Mucosa of descending colon (tissue), 3 donors: ENCODE results near the gene KCTD8. TPM values are rescaled to one million over a fixed set of nuclear protein-coding genes. Genes with fewer than 3 reads are reported as not detected.

ENCODE experiments used
- ATAC-seq: fragments of 200-7000 bp; cut with Tn5 transposase; one replicate; pipeline ENCODE4 v1.9.1; 2020; ENCODE audit warnings: mild to moderate bottlenecking, moderate library complexity
- DNase-seq, 3 donors: peaks; one replicate each; pipeline ENCODE4 v3.0.0-alpha.2; 2020
- H3K36me3 ChIP-seq: fragments of 200-600 bp; one replicate; pipeline ENCODE4 v1.8.0; 2021; ENCODE audit warnings: low read depth, mild to moderate bottlenecking
- H3K4me1 ChIP-seq: fragments of 200-600 bp; one replicate; pipeline ENCODE4 v1.8.0; 2021; ENCODE audit warnings: low read depth, mild to moderate bottlenecking
- H3K4me3 ChIP-seq: fragments of 200-600 bp; one replicate; pipeline ENCODE4 v1.8.0; 2021; ENCODE audit warnings: mild to moderate bottlenecking
- H3K9me3 ChIP-seq: fragments of 200-600 bp; one replicate; pipeline ENCODE4 v1.8.0; 2021; ENCODE audit warnings: mild to moderate bottlenecking
- intact Hi-C, 2 donors: fragments of 100-400 bp; cut with DNase I in 1 of 2; cut with micrococcal nuclease in 1 of 2; formaldehyde crosslinking; loops; one replicate each; pipeline versions ENCODE4 v1.11.0 to v1.11.1; 2022; cut with DNase I, micrococcal nuclease
- total RNA-seq, 3 donors: library from RNA; stranded (reverse); fragmentation: NEBNext Ultra II Directional in 2 of 3; extraction: Animal tissue kit (Norgen Biotek cat#: 25700) in 2 of 3; gene quantifications; one replicate each; pipeline versions ENCODE4 v1.2.1 to v1.2.4, GENCODE V29; 2021 to 2023
- TF ChIP-seq, protein P1 (sequence below): fragments of 200-600 bp; IDR thresholded peaks from one replicate; pipeline ENCODE4 v1.8.0; 2022; ENCODE audit warnings: antibody characterized with exemption, mild to moderate bottlenecking
- donor health status: DM: no; HTN: no; CAD: no; lungs with moderate emphysema.
- donor health status: DM: no; HTN: no; CAD: no.
- donor health status: DM: no; HTN: yes; CAD: no.

The KCTD8 gene
- total RNA-seq, 3 donors from 2014 or later: 0.12 to 0.54 TPM; not detected in 1

DNA sequence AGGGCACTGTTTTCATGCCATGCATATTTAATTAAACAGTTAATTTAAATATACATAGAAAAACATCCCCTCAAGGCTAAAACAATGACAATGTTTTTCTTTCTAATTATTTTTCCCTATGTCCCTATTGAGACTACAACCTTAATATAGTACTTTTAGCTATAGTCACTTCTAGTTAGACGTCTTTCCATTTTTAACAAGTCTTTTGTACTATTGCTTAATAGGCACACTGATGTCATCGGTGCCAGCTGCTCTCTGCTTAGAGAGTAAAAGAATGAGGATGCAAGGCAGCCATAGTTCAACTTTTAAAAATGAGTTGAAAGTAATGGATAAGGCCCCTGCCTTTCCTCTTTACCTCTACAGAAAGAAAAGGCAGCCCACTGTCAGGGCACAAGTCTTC, 191.1 kb downstream of the KCTD8 start:
- Histone ChIP-seq H3K9me3 (peaks cover 16% of the 10 kb centered on the region), H3K36me3 (no peaks in the 10 kb centered on the region), H3K4me1 (no peaks in the 10 kb centered on the region), H3K4me3 (no peak overlapping the region)
- no peak for ATAC-seq
- no peak for DNase-seq
- intact Hi-C loops: no loop called here
- TF ChIP-seq, protein P1, sequence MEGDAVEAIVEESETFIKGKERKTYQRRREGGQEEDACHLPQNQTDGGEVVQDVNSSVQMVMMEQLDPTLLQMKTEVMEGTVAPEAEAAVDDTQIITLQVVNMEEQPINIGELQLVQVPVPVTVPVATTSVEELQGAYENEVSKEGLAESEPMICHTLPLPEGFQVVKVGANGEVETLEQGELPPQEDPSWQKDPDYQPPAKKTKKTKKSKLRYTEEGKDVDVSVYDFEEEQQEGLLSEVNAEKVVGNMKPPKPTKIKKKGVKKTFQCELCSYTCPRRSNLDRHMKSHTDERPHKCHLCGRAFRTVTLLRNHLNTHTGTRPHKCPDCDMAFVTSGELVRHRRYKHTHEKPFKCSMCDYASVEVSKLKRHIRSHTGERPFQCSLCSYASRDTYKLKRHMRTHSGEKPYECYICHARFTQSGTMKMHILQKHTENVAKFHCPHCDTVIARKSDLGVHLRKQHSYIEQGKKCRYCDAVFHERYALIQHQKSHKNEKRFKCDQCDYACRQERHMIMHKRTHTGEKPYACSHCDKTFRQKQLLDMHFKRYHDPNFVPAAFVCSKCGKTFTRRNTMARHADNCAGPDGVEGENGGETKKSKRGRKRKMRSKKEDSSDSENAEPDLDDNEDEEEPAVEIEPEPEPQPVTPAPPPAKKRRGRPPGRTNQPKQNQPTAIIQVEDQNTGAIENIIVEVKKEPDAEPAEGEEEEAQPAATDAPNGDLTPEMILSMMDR: no peak

DNA sequence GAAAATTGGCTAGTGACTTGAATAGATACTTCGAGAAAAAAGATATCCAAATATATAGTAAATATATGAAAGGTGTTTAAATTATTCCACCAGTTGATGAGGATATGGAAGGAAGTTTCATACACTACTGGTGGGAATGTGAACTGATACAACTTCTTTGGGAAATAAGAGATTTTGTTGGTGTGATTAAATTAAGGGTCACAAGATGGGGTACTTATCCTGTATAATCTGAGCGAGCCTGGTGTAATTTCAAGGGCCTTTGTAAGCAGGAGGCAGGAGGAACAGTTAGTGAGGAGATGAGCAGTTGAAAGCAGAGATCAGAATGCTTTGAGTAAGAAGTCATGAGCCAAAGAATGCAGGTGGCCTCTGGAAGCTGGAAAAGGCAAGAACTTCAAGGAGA, 192.2 kb downstream of the KCTD8 start:
- Histone ChIP-seq H3K4me3 (no peak overlapping the region), H3K9me3 (peaks cover 8% of the 10 kb centered on the region), H3K4me1 (no peaks in the 10 kb centered on the region), H3K36me3 (no peaks in the 10 kb centered on the region)
- ATAC-seq: no peak
- TF ChIP-seq, protein P1: no peak
- no peak for DNase-seq
- intact Hi-C loops: no loop called here

DNA sequence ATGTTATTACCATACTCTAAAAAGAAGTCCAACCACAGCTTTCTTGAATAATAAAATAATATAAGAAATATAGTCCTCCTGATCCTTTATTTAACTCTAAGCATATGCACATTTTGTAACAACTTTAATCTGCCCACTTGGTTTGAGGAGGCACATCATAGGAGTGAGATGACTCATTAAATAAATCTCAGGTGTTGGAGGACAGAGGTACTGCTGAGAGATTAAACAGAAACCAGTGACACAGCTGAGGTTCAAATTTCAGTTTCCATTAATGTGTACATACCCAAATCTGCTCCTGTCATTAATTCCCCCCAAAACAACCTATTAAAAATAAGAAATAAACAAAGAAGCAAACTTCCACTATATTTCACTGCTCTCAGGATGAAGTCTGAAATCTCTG, 211.0 kb downstream of the KCTD8 start:
- no peaks in the 10 kb centered on the region for H3K4me1 ChIP-seq
- DNase-seq: no peak
- intact Hi-C loops: no loop called here
- no peak for ATAC-seq
- H3K36me3 ChIP-seq: no peaks in the 10 kb centered on the region
- peaks cover 13% of the 10 kb centered on the region for H3K9me3 ChIP-seq
- TF ChIP-seq, protein P1: no peak
- no peak overlapping the region for H3K4me3 ChIP-seq

DNA sequence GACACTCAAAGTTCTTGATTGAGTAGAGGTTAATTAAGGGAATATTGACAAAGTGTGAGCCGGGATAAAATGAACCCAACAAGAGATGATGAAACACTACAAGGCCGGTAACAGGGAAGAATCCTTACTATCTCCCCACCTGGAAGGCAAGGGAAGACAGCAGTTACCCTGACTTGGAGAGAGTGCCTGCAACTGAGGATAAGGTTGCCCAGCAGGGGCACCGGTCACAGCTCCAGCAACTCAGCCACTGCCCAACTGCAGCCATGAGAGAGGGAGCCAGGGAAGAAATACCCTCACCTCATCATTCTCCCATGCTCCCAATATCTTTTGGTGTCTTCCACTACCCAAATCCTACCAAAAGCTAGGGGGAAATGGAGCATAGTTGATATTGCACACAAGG, 212.7 kb downstream of the KCTD8 start:
- no peak for ATAC-seq
- no peaks in the 10 kb centered on the region for H3K36me3 ChIP-seq
- no peaks in the 10 kb centered on the region for H3K4me1 ChIP-seq
- TF ChIP-seq, protein P1: no peak
- no peak overlapping the region for H3K4me3 ChIP-seq
- intact Hi-C loops: no loop called here
- no peak for DNase-seq
- H3K9me3 ChIP-seq: peaks cover 11% of the 10 kb centered on the region

DNA sequence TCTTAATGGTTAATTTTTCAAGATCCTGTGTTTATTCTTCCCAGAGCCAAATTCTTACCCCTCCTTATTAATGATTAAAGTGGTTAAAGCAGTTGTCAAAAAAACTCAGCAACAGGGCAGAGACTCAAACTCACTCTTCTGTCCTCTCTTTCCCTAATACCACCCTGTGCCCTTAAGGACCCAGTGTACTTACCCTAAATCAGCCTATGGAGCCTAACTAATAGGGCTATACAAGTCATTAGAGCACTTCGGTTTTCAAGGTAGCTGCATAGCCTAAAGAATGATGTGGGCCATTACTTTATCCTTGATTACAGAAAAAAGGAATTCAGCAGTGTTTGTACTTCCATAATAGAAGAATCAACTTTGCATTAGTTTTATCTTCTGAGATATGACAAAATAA, 216.3 kb downstream of the KCTD8 start:
- H3K4me1 ChIP-seq: no peaks in the 10 kb centered on the region
- H3K4me3 ChIP-seq: no peak overlapping the region
- no peaks in the 10 kb centered on the region for H3K36me3 ChIP-seq
- intact Hi-C loops: no loop called here
- no peak for ATAC-seq
- TF ChIP-seq, protein P1: no peak
- peaks cover 19% of the 10 kb centered on the region for H3K9me3 ChIP-seq
- no peak for DNase-seq

DNA sequence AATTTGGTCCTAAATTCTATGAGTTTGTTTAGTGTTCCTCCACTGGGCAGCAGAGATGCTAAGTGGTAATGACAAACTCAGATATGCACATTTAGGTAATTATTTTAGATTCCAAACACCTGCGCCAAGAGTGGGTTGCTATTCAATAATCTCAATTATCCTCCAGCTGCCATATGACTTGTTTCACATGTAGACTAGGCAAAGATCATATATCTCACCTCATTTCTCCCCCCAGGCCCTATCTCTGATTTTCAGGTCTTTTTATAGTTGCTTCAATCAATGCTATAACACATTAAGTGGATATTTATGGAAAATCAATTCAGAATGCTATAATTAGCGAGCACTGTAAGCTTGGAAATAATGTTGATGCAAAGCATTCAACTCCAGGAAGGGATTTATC, 217.6 kb downstream of the KCTD8 start:
- ATAC-seq: no peak
- Histone ChIP-seq H3K36me3 (no peaks in the 10 kb centered on the region), H3K4me1 (no peaks in the 10 kb centered on the region), H3K4me3 (no peak overlapping the region), H3K9me3 (peaks cover 19% of the 10 kb centered on the region)
- TF ChIP-seq, protein P1: no peak
- intact Hi-C loops: no loop called here
- DNase-seq: no peak
